Measurements from ENCODE around the gene SMOC1. TPM values are rescaled to one million over a fixed set of nuclear protein-coding genes. Genes with fewer than 3 reads are reported as not detected.

Gene SMOC1
- total RNA-seq, 1 donor, result under 0.01 TPM

- Histone ChIP-seq H3K9me3 (ENCODE audit: low read depth, low read length) (no peaks in the 10 kb centered on the region), H3K4me1 (ENCODE audit: insufficient read depth, low read length) (no peaks in the 10 kb centered on the region), H3K4me3 (ENCODE audit: low read length) (no peak overlapping the region), H3K27me3 (ENCODE audit: insufficient read depth, low read length) (no peaks in the 10 kb centered on the region)
These were observed 126.1 kb downstream of the SMOC1 start for GRCh38 chr14:70005281-70005805.

GRCh38 chr14:70006699-70007098 lies 127.5 kb downstream of the SMOC1 start:
- H3K27me3 ChIP-seq (ENCODE audit: insufficient read depth, low read length), result no peaks in the 10 kb centered on the region
- no peaks in the 10 kb centered on the region for H3K9me3 ChIP-seq (ENCODE audit: low read depth, low read length)
- H3K4me1 ChIP-seq (ENCODE audit: insufficient read depth, low read length), result no peaks in the 10 kb centered on the region
- H3K4me3 ChIP-seq (ENCODE audit: low read length), result no peak overlapping the region

- H3K27me3 ChIP-seq (ENCODE audit: insufficient read depth, low read length), result no peaks in the 10 kb centered on the region
- H3K4me3 ChIP-seq (ENCODE audit: low read length), result no peak overlapping the region
- H3K4me1 ChIP-seq (ENCODE audit: insufficient read depth, low read length), result no peaks in the 10 kb centered on the region
- no peaks in the 10 kb centered on the region for H3K9me3 ChIP-seq (ENCODE audit: low read depth, low read length)
These were observed 129.4 kb downstream of the SMOC1 start for GRCh38 chr14:70008284-70009262.

DNA sequence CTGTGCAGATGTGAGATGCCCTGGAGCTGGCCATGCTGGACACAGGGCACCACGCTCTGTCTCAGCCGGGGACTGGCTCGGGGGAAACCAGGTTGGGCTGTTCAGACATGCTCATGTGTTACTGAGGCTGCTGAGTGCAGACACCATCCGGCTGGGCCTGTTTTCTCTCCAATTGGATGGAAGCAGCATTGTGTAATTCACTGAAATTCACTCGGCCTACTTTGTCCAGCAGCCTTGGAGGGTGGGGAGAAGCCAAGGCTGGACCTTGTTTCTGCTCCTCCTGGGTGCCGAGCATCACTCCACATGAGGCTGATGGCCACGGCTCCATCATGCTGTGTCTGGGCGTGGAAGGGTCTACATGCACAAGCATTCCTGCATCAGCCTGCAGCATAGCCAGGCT lies 130.7 kb downstream of the SMOC1 start:
- Histone ChIP-seq H3K9me3 (ENCODE audit: low read depth, low read length) (no peaks in the 10 kb centered on the region), H3K4me1 (ENCODE audit: insufficient read depth, low read length) (no peaks in the 10 kb centered on the region), H3K27me3 (ENCODE audit: insufficient read depth, low read length) (no peaks in the 10 kb centered on the region), H3K4me3 (ENCODE audit: low read length) (no peak overlapping the region)

- H3K4me3 ChIP-seq (ENCODE audit: low read length), result no peak overlapping the region
- H3K27me3 ChIP-seq (ENCODE audit: insufficient read depth, low read length), result no peaks in the 10 kb centered on the region
- no peaks in the 10 kb centered on the region for H3K9me3 ChIP-seq (ENCODE audit: low read depth, low read length)
- H3K4me1 ChIP-seq (ENCODE audit: insufficient read depth, low read length), result no peaks in the 10 kb centered on the region
These were observed 131.9 kb downstream of the SMOC1 start for GRCh38 chr14:70011098-70011497.

GRCh38 chr14:70011708-70012107 lies 132.5 kb downstream of the SMOC1 start:
- H3K9me3 ChIP-seq (ENCODE audit: low read depth, low read length), result no peaks in the 10 kb centered on the region
- no peaks in the 10 kb centered on the region for H3K27me3 ChIP-seq (ENCODE audit: insufficient read depth, low read length)

DNA sequence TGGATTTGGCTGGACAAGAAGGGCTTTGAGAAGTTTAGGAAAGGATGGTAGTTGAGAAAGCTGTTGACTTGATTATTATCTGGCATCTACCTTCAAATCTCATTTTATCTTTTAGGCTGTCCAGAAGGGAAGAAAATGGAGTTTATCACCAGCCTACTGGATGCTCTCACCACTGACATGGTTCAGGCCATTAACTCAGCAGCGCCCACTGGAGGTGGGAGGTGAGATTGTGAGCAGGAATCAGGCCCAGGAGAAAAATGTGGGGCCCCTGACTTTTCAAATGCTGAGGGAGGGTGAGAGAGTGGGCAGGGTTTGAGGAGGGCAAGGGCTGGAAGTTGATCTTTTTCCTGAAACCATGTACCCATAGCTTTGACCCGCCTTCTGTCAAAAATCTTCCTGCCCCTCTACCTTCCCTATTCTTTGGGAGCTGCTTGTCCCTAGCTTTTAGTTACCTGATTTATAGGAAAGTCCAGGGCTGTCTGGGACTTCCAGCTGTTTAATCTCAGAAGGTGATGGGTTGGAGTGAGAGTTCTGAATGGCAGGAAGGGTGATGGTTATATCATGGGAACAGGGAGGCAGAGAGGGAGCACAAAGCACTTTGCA lies 134.2 kb downstream of the SMOC1 start:
- Histone ChIP-seq H3K4me1 (ENCODE audit: insufficient read depth, low read length) (peaks cover 1% of the 10 kb centered on the region), H3K27me3 (ENCODE audit: insufficient read depth, low read length) (no peaks in the 10 kb centered on the region)

More at GRCh38 chr14:70011708-70012107, 132.5 kb downstream of the SMOC1 start:
- Histone ChIP-seq H3K4me1 (ENCODE audit: insufficient read depth, low read length) (no peaks in the 10 kb centered on the region), H3K4me3 (ENCODE audit: low read length) (no peak overlapping the region)

DNA sequence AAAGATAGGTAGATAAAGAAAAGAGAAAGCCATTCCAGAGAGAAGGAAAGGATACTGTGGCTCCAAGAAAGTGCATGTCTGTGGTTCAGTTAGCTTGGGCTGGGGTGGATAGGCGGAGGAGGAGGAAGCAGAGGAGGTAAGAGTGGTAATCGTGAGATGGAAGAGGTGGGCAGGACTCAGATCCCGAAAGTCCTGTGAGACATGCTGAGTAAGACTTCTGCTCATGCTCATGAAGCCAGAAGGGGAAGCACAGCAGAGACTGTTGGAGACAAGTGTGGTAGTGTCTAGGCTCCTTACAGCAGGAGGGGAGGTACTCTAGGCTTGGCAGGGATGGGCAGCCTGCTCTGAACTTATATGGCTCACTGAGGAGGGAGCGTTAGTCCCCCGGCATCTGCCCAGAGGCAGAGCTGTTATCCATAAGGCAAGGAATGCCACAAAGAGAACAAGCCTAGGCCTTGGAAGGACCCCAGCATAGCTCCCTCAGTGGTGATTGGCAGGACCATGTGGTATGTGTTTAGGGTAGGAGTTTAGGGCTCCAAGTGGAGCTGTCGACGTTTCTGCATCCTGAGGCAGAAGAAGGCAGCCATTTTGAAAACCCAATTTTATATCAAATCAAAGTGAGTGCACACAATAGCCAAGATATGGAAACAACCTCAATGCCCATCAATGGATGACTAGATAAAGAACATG lies 135.3 kb downstream of the SMOC1 start:
- Histone ChIP-seq H3K4me3 (ENCODE audit: low read length) (no peak overlapping the region), H3K27me3 (ENCODE audit: insufficient read depth, low read length) (no peaks in the 10 kb centered on the region), H3K9me3 (ENCODE audit: low read depth, low read length) (no peaks in the 10 kb centered on the region), H3K4me1 (ENCODE audit: insufficient read depth, low read length) (peaks cover 7% of the 10 kb centered on the region)

More for the DNA sequence above, 134.2 kb downstream of the SMOC1 start:
- Histone ChIP-seq H3K4me3 (ENCODE audit: low read length) (no peak overlapping the region), H3K9me3 (ENCODE audit: low read depth, low read length) (no peaks in the 10 kb centered on the region)

DNA sequence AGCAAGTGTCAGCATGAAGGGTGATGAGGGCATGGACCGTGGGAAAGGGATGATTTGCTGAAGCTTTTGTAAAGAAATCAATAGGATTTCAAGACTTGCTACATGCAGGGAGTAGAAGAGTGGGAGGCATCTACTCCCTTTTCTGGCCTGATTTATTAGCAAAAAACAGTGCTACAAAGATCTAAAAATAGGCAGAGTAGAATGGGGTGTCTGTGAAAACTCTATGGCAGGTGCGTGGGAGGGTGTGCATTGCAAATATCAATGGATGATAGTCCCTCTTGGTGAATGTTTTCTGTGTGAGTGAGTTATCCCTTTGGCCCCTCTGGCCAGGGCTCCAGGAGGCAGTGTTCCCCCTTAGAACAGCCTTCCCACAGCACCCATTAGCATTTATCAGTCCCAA lies 139.0 kb downstream of the SMOC1 start:
- Histone ChIP-seq H3K4me3 (ENCODE audit: low read length) (no peak overlapping the region), H3K27me3 (ENCODE audit: insufficient read depth, low read length) (no peaks in the 10 kb centered on the region), H3K9me3 (ENCODE audit: low read depth, low read length) (no peaks in the 10 kb centered on the region), H3K4me1 (ENCODE audit: insufficient read depth, low read length) (peaks cover 13% of the 10 kb centered on the region)

DNA sequence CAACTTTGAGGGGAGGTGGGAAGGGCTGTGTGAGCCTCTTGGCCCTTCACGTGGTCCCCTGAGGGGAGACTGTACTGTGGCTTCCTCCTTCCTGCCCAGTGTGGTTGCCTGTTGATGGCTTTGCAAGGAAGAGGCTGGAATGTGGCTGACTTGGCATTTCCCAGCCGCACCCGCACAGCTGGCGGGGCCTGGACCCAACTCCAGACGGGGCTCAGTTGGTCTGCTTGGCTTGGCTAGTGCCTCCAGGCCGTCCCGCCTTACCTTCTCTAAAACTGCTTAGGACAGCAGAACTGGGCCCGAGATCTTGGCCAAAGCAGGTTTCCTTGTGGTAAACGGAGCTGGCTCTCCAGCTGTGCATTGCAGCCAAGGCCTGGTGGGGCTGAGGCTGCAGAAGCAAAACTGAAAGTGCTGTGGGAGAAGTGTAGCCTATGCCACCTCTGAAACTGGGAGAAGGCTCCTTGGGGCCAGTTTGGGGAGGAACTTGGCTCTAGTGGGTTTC lies 139.5 kb downstream of the SMOC1 start:
- Histone ChIP-seq H3K4me3 (ENCODE audit: low read length) (peak overlapping the region; percentile 19), H3K27me3 (ENCODE audit: insufficient read depth, low read length) (no peaks in the 10 kb centered on the region), H3K4me1 (ENCODE audit: insufficient read depth, low read length) (peaks cover 13% of the 10 kb centered on the region), H3K9me3 (ENCODE audit: low read depth, low read length) (no peaks in the 10 kb centered on the region)

GRCh38 chr14:70019695-70020094 lies 140.5 kb downstream of the SMOC1 start:
- peaks cover 13% of the 10 kb centered on the region for H3K4me1 ChIP-seq (ENCODE audit: insufficient read depth, low read length)
- no peak overlapping the region for H3K4me3 ChIP-seq (ENCODE audit: low read length)
- H3K27me3 ChIP-seq (ENCODE audit: insufficient read depth, low read length), result no peaks in the 10 kb centered on the region
- no peaks in the 10 kb centered on the region for H3K9me3 ChIP-seq (ENCODE audit: low read depth, low read length)

DNA sequence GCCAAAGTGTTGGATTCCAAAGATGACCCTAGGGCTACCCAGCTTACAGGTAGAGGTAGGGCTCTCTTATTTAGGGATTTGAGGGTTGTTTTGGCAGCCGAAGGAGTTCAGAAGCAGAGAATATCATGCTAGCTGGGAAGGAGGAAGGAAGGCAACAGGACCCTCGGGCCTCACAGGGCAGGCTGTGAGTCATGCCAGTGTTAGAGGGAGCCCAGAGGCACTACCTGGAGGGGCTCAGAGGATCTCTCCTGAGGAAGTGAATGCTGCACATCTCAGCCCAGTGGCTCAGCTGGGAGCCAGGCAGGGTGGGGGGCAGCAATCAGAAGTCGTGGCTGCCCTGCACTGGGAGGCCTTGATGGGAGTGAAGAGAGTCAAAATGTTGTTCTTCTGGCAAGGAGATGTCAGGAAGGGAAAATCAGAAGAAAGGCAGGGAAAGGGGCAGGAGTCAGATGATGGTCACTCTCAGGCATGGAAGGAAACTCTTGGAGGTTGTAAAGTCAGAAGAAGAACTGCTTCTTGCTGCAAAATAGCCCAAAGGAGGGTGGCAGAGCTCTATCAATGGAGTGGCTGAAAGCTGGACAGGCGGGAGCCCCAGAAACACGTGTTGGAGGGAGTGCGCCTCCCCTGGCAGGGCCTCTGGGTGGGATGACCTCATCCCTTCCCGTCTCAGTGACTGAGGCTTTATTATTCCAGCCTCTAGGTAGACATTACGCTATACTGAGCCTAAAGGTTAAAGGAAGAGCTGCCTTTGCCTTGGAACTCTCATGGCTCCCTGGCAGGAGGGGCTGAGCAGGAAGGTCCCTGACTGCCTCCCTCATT lies 141.3 kb downstream of the SMOC1 start:
- Histone ChIP-seq H3K4me3 (ENCODE audit: low read length) (no peak overlapping the region), H3K9me3 (ENCODE audit: low read depth, low read length) (no peaks in the 10 kb centered on the region), H3K4me1 (ENCODE audit: insufficient read depth, low read length) (peaks cover 13% of the 10 kb centered on the region), H3K27me3 (ENCODE audit: insufficient read depth, low read length) (no peaks in the 10 kb centered on the region)

GRCh38 chr14:70021548-70022220 lies 142.5 kb downstream of the SMOC1 start:
- Histone ChIP-seq H3K4me1 (ENCODE audit: insufficient read depth, low read length) (peaks cover 13% of the 10 kb centered on the region), H3K27me3 (ENCODE audit: insufficient read depth, low read length) (no peaks in the 10 kb centered on the region), H3K9me3 (ENCODE audit: low read depth, low read length) (no peaks in the 10 kb centered on the region), H3K4me3 (ENCODE audit: low read length) (no peak overlapping the region)
